Ovary (tissue), 9 donors: ENCODE data around the gene NRSN2. TPM values are rescaled to one million over a fixed set of nuclear protein-coding genes. Genes with fewer than 3 reads are reported as not detected.
A peak's percentile ranks its signal among the peaks of the same experiment; 100 is the strongest.

Source experiments
- DNase-seq, 5 donors: peaks; one replicate each; pipeline ENCODE4 v3.0.0-alpha.2; 2019 to 2020
- H3K27ac ChIP-seq, 2 donors: fragments of 200-600 bp; one replicate each; pipeline versions ENCODE4 v1.5.1 to v1.8.0; 2019 to 2022
- H3K27me3 ChIP-seq: fragments of 200-600 bp; one replicate; pipeline ENCODE4 v1.8.0; 2022
- H3K36me3 ChIP-seq: fragments of 200-600 bp; sonication (generic); one replicate; pipeline ENCODE4 v1.5.1; 2019
- H3K4me1 ChIP-seq: one replicate; pipeline ENCODE4 v1.8.1; 2013; ENCODE audit warnings: mild to moderate bottlenecking, moderate library complexity; ENCODE audit not compliant: insufficient read depth
- H3K4me3 ChIP-seq: fragments of 200-600 bp; sonication (generic); one replicate; pipeline ENCODE4 v1.5.1; 2017
- H3K9me3 ChIP-seq, 2 donors: fragments of 200-600 bp in 1 of 2; sonication (generic) in 1 of 2; one replicate each; pipeline versions ENCODE4 v1.5.1 to v1.8.1; 2013 to 2019; ENCODE audit warnings: mild to moderate bottlenecking in 1 of 2, moderate library complexity in 1 of 2
- CTCF ChIP-seq, 3 donors: fragments of 450-650 bp in 2 of 3; fragments of 200-600 bp in 1 of 3; IDR thresholded peaks; one replicate each; pipeline versions ENCODE4 v1.5.1 to v1.8.0; 2016 to 2022; ENCODE audit warnings: antibody characterized with exemption in 3 of 3, mild to moderate bottlenecking in 1 of 3
- EP300 ChIP-seq: sonication (generic); formaldehyde crosslinking; IDR thresholded peaks from one replicate; pipeline ENCODE4 v1.6.1; 2017; ENCODE audit warnings: antibody characterized with exemption
- POLR2A ChIP-seq: fragments of 450-650 bp; IDR thresholded peaks from one replicate; pipeline ENCODE4 v1.6.1; 2017; ENCODE audit warnings: antibody characterized with exemption, mild to moderate bottlenecking, moderate library complexity
- WGBS, 3 donors: extraction: QIAGEN DNeasy Blood & Tissue Kit in 1 of 3; methylation state at CpG; one replicate each; pipeline versions ENCODE4 v1.1.5 to v1.1.7; 2013 to 2017; 5-methylcytosine and 5-hydroxymethylcytosine counted together
- intact Hi-C, 4 donors: fragments of 100-400 bp; cut with DNase I; formaldehyde crosslinking; loops; one replicate each; pipeline versions ENCODE4 v1.11.0 to v1.15.1; 2022 to 2023
- polyA plus RNA-seq, 2 donors: library from polyadenylated mRNA; stranded (reverse); fragments of 200-250 nt in 1 of 2; fragments of 350-450 nt in 1 of 2; fragmentation: Illumina TruSeq in 1 of 2; extraction: RNeasy Lipid Tissue Mini Kit (QIAGEN cat#74804) in 1 of 2; gene quantifications; one replicate each; pipeline ENCODE4 v1.2.3, GENCODE V29; 2013 to 2014
- total RNA-seq, 7 donors: library from RNA; depleted of rRNA in 2 of 7; stranded (reverse); fragments of >200 nt in 2 of 7; fragmentation: NEBNext Ultra II Directional in 3 of 7; extraction: Animal tissue kit (Norgen Biotek cat#: 25700) in 3 of 7; gene quantifications; one replicate each; pipeline versions ENCODE4 v1.1.0 to v1.2.4, GENCODE V29; 2016 to 2023
- donor health status: DM: no; HTN: no; CAD: no; lungs with moderate emphysema.
- donor health status: DM: no; HTN: no; CAD: no.
- donor health status: Bipolar disorder and iron deficiency.
- donor health status: DM: yes; HTN: yes; CAD: no.
- donor health status: DM: no; HTN: no; CAD: no.
- donor health status: DM: yes; HTN: yes; CAD: no.

The NRSN2 gene
- total and polyA plus RNA-seq, 9 donors = 20.5 to 77.9 (median 43.2) TPM

- Histone ChIP-seq H3K4me3 (peak overlapping the region; percentile 50), H3K27me3 (no peaks in the 10 kb centered on the region), H3K36me3 (no peaks in the 10 kb centered on the region), H3K4me1 (peaks cover 7% of the 10 kb centered on the region), H3K9me3 (no peaks in the 10 kb centered on the region), H3K27ac (no peak overlapping the region)
- DNase-seq = peak; percentile 32 to 68 (median 45)
- 0 to 1% (median 0%) methylated on average over 92 to 93 of the region's 93 CpGs for WGBS, 3 donors
- intact Hi-C loops = no loop called here
- TF ChIP-seq POLR2A (no peak), EP300 (no peak), CTCF (IDR thresholded peaks at IDR 0.05) (no peak)
These were observed 34.1 kb downstream of the NRSN2 start for GRCh38 chr20:380763-381580.

GRCh38 chr20:381581-382290 is 34.8 kb downstream of the NRSN2 start:
- no peaks in the 10 kb centered on the region for H3K36me3 ChIP-seq
- WGBS, 3 donors = 1 to 2% (median 2%) methylated on average over 41 to 48 of the region's 49 CpGs
- TF ChIP-seq POLR2A (no peak), CTCF (IDR thresholded peaks at IDR 0.05) (no peak), EP300 (no peak)
- peaks cover 7% of the 10 kb centered on the region for H3K4me1 ChIP-seq
- intact Hi-C loops = no loop called here
- no peak overlapping the region for H3K27ac ChIP-seq
- H3K27me3 ChIP-seq = no peaks in the 10 kb centered on the region
- H3K9me3 ChIP-seq = no peaks in the 10 kb centered on the region
- peak; percentile 42 to 66 (median 60) for DNase-seq
- peak overlapping the region; percentile 50 for H3K4me3 ChIP-seq

- no peak overlapping the region for H3K4me3 ChIP-seq
- no peak for DNase-seq
- no peak for TF ChIP-seq EP300
- no peak for TF ChIP-seq POLR2A
- TF ChIP-seq CTCF (IDR thresholded peaks at IDR 0.05) = no peak
- intact Hi-C loops = no loop called here
- no peaks in the 10 kb centered on the region for H3K27me3 ChIP-seq
- H3K9me3 ChIP-seq = no peaks in the 10 kb centered on the region
- H3K36me3 ChIP-seq = no peaks in the 10 kb centered on the region
- 65 to 82% (median 70%) methylated on average over 8 of the region's 8 CpGs for WGBS, 3 donors
- peaks cover 7% of the 10 kb centered on the region for H3K4me1 ChIP-seq
- no peak overlapping the region for H3K27ac ChIP-seq
These were observed 35.6 kb downstream of the NRSN2 start for GRCh38 chr20:382291-383115.

- Histone ChIP-seq H3K4me3 (no peak overlapping the region), H3K27me3 (no peaks in the 10 kb centered on the region), H3K36me3 (no peaks in the 10 kb centered on the region), H3K27ac (no peak overlapping the region), H3K9me3 (no peaks in the 10 kb centered on the region), H3K4me1 (peaks cover 7% of the 10 kb centered on the region)
- TF ChIP-seq POLR2A (no peak), EP300 (no peak)
- no peak for DNase-seq
- 79 to 89% (median 81%) methylated on average over 5 of the region's 5 CpGs for WGBS, 3 donors
- intact Hi-C loops = no loop called here
These were observed 37.0 kb downstream of the NRSN2 start for GRCh38 chr20:383889-384288.
